Measurements from ENCODE around the gene VWA5A. TPM values are rescaled to one million over a fixed set of nuclear protein-coding genes. Genes with fewer than 3 reads are reported as not detected.
A peak's percentile ranks its signal among the peaks of the same experiment; 100 is the strongest.

Gene VWA5A
- total RNA-seq, 1 donor from 2014 or later: 8.7 TPM

DNA sequence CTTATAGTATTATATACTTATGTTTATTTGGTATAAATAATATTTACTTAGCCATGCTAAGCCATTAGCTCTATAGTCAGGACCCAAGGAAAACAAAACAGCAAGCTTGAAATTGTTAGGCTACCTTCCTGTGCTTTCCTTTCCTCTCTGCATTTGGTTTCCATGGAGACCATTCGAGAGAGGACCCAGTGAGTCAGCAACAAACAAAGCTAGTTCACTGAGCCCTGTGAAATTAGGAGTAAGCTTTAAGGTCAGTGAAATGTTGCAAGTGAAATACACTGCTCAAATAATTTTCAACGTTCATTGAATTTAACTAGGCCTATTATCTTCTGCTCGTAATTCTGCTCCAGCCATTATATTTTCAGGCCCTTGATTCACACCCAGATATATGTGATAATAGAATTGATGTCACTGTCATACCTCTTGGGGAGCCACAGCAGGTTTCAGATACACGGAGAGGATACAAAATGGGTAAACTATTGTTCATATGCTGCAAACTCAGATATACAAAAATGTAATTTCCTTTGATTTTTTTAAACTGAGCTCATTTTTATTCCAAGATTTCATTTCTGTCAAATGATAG is 58.8 kb downstream of the VWA5A start:
- TF ChIP-seq EZH2 (IDR thresholded peaks at IDR 0.05; ENCODE audit: insufficient read depth, low read length): no peak
- TF ChIP-seq, protein P1, sequence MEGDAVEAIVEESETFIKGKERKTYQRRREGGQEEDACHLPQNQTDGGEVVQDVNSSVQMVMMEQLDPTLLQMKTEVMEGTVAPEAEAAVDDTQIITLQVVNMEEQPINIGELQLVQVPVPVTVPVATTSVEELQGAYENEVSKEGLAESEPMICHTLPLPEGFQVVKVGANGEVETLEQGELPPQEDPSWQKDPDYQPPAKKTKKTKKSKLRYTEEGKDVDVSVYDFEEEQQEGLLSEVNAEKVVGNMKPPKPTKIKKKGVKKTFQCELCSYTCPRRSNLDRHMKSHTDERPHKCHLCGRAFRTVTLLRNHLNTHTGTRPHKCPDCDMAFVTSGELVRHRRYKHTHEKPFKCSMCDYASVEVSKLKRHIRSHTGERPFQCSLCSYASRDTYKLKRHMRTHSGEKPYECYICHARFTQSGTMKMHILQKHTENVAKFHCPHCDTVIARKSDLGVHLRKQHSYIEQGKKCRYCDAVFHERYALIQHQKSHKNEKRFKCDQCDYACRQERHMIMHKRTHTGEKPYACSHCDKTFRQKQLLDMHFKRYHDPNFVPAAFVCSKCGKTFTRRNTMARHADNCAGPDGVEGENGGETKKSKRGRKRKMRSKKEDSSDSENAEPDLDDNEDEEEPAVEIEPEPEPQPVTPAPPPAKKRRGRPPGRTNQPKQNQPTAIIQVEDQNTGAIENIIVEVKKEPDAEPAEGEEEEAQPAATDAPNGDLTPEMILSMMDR (IDR thresholded peaks at IDR 0.05; ENCODE audit: insufficient read depth, low read depth, low read length): no peak
- Mint-ChIP-seq H3K27ac (ENCODE audit: unreplicated experiment) (no peak overlapping the region), H3K9me3 (ENCODE audit: unreplicated experiment) (no peaks in the 10 kb centered on the region), H3K4me1 (ENCODE audit: low read depth, unreplicated experiment) (peaks cover 2% of the 10 kb centered on the region), H3K36me3 (ENCODE audit: low read depth, unreplicated experiment) (no peaks in the 10 kb centered on the region), H3K27me3 (ENCODE audit: low read depth, unreplicated experiment) (no peaks in the 10 kb centered on the region), H3K4me3 (ENCODE audit: unreplicated experiment) (no peak overlapping the region)
- Histone ChIP-seq H3K9me3 (ENCODE audit: insufficient read depth, low read depth, low read length) (no peaks in the 10 kb centered on the region), H4K20me1 (ENCODE audit: insufficient read depth, low read length) (no peaks in the 10 kb centered on the region), H3K79me2 (ENCODE audit: insufficient read depth, low read length) (no peaks in the 10 kb centered on the region), H3K27me3 (ENCODE audit: insufficient read depth, low read length) (no peaks in the 10 kb centered on the region), H3K9ac (ENCODE audit: low read length) (no peak overlapping the region), H3K36me3 (ENCODE audit: insufficient read depth, low read length) (no peaks in the 10 kb centered on the region), H3K4me3 (ENCODE audit: insufficient read depth, low read depth, low read length) (no peak overlapping the region), H3K4me2 (ENCODE audit: low read length) (peak overlapping the region; percentile 23), H2AFZ (ENCODE audit: low read depth, low read length) (no peak overlapping the region), H3K4me1 (ENCODE audit: insufficient read depth, low read length) (no peaks in the 10 kb centered on the region), H3K27ac (ENCODE audit: low read depth, low read length) (no peak overlapping the region)
- DNase-seq (ENCODE audit: low read depth): peak; percentile 64
- no peak for FAIRE-seq

DNA sequence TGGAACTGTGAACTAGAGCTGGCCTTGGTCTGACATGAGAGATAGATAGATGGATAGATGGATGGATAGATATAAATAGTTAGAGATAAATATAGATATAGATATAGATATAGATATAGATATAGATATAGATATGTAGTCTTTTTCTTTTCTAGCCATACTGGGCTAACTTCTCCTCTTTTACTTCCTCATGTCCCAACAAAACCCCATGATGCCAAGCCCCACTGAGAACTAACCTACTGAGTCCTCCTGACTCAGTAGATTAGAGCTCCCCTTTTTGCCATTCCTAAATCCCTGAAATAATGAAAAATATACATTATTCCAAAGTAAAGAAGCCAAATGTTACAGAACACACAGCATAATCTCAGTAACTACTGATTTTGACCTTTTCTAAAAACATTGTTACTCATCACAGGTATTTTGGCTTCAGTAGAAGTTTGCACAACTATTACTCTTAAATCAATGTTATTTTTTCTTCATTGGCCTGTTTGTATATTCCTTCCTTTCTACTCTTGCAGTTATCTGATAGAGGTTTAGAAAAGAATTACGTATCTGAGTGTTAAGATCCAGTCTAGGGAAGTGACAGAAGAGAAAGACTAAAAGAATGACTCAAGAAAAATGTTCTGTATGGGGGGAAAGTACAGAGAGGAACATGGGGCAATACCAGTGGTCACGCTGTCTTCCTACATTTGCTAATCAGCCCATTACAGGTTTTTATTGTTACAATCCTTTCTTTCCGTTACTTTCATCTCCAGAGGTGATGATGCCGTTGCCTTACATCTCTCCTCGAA is 61.9 kb downstream of the VWA5A start:
- H3K4me3 Mint-ChIP-seq (ENCODE audit: unreplicated experiment): no peak overlapping the region
- H3K36me3 Mint-ChIP-seq (ENCODE audit: low read depth, unreplicated experiment): no peaks in the 10 kb centered on the region
- Histone ChIP-seq H3K9ac (ENCODE audit: low read length) (no peak overlapping the region), H2AFZ (ENCODE audit: low read depth, low read length) (no peak overlapping the region), H3K36me3 (ENCODE audit: insufficient read depth, low read length) (no peaks in the 10 kb centered on the region), H3K9me3 (ENCODE audit: insufficient read depth, low read depth, low read length) (no peaks in the 10 kb centered on the region), H3K4me1 (ENCODE audit: insufficient read depth, low read length) (no peaks in the 10 kb centered on the region), H3K27me3 (ENCODE audit: insufficient read depth, low read length) (no peaks in the 10 kb centered on the region), H3K79me2 (ENCODE audit: insufficient read depth, low read length) (no peaks in the 10 kb centered on the region), H4K20me1 (ENCODE audit: insufficient read depth, low read length) (no peaks in the 10 kb centered on the region), H3K27ac (ENCODE audit: low read depth, low read length) (no peak overlapping the region), H3K4me2 (ENCODE audit: low read length) (no peak overlapping the region), H3K4me3 (ENCODE audit: insufficient read depth, low read depth, low read length) (no peak overlapping the region)
- TF ChIP-seq, protein P1 (IDR thresholded peaks at IDR 0.05; ENCODE audit: insufficient read depth, low read depth, low read length): no peak
- no peak for TF ChIP-seq EZH2 (IDR thresholded peaks at IDR 0.05; ENCODE audit: insufficient read depth, low read length)
- H3K27ac Mint-ChIP-seq (ENCODE audit: unreplicated experiment): no peak overlapping the region
- no peaks in the 10 kb centered on the region for H3K27me3 Mint-ChIP-seq (ENCODE audit: low read depth, unreplicated experiment)
- H3K9me3 Mint-ChIP-seq (ENCODE audit: unreplicated experiment): no peaks in the 10 kb centered on the region
- no peak for FAIRE-seq
- peaks cover 2% of the 10 kb centered on the region for H3K4me1 Mint-ChIP-seq (ENCODE audit: low read depth, unreplicated experiment)
- no peak for DNase-seq (ENCODE audit: low read depth)

DNA sequence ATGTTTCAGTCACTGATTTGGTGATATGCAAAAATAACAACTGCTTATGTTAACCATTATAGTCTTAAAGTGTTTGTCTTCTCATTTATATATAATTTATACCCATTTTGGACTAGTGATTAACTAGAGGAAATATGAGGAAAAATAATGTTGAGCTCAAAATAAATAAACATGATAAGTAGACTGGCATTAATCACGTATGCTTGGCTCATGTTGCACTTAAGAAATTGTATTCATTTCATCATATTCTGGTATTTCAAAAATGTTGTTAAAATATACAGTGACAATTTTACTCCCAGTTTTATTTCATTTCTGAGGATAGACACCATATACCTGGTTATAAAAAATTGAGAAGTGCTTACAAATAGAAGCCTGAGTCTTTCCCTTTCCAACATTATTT is 64.1 kb downstream of the VWA5A start:
- DNase-seq (ENCODE audit: low read depth) (no peak), FAIRE-seq (no peak)
- Mint-ChIP-seq H3K27me3 (ENCODE audit: low read depth, unreplicated experiment) (no peaks in the 10 kb centered on the region), H3K36me3 (ENCODE audit: low read depth, unreplicated experiment) (no peaks in the 10 kb centered on the region), H3K4me3 (ENCODE audit: unreplicated experiment) (no peak overlapping the region), H3K4me1 (ENCODE audit: low read depth, unreplicated experiment) (no peaks in the 10 kb centered on the region), H3K9me3 (ENCODE audit: unreplicated experiment) (no peaks in the 10 kb centered on the region), H3K27ac (ENCODE audit: unreplicated experiment) (no peak overlapping the region)
- Histone ChIP-seq H4K20me1 (ENCODE audit: insufficient read depth, low read length) (no peaks in the 10 kb centered on the region), H3K4me2 (ENCODE audit: low read length) (no peak overlapping the region), H3K79me2 (ENCODE audit: insufficient read depth, low read length) (no peaks in the 10 kb centered on the region), H3K36me3 (ENCODE audit: insufficient read depth, low read length) (no peaks in the 10 kb centered on the region), H3K9ac (ENCODE audit: low read length) (no peak overlapping the region), H3K4me1 (ENCODE audit: insufficient read depth, low read length) (no peaks in the 10 kb centered on the region), H3K27me3 (ENCODE audit: insufficient read depth, low read length) (no peaks in the 10 kb centered on the region), H3K27ac (ENCODE audit: low read depth, low read length) (no peak overlapping the region), H2AFZ (ENCODE audit: low read depth, low read length) (no peak overlapping the region), H3K4me3 (ENCODE audit: insufficient read depth, low read depth, low read length) (no peak overlapping the region), H3K9me3 (ENCODE audit: insufficient read depth, low read depth, low read length) (no peaks in the 10 kb centered on the region)
- TF ChIP-seq, protein P1 (IDR thresholded peaks at IDR 0.05; ENCODE audit: insufficient read depth, low read depth, low read length): no peak

Data from astrocyte (in vitro differentiated cells and primary cell).